SJCRH30 (cell line): ENCODE results near the gene GNAQ. TPM values are rescaled to one million over a fixed set of nuclear protein-coding genes. Genes with fewer than 3 reads are reported as not detected.

Experiments
- DNase-seq, 2 experiments: peaks; one replicate each; pipeline ENCODE4 v3.0.0-alpha.2; 2015 to 2020
- H3K27ac ChIP-seq: fragments of 250-450 bp; sonication (Bioruptor Pico); 2 replicates; pipeline ENCODE4 v1.5.1; 2020; ENCODE audit warnings: mild to moderate bottlenecking, moderate library complexity
- H3K27me3 ChIP-seq: fragments of 250-450 bp; sonication (Bioruptor Pico); 2 replicates; pipeline ENCODE4 v1.5.1; 2020; ENCODE audit warnings: mild to moderate bottlenecking, moderate library complexity
- H3K36me3 ChIP-seq: fragments of 250-450 bp; sonication (Bioruptor Pico); 2 replicates; pipeline ENCODE4 v1.5.1; 2020; ENCODE audit warnings: mild to moderate bottlenecking, moderate library complexity
- H3K4me1 ChIP-seq: fragments of 250-450 bp; sonication (Bioruptor Pico); 2 replicates; pipeline ENCODE4 v1.5.1; 2020; ENCODE audit warnings: mild to moderate bottlenecking, moderate library complexity
- H3K4me3 ChIP-seq: fragments of 250-450 bp; sonication (Bioruptor Pico); 2 replicates; pipeline ENCODE4 v1.5.1; 2020; ENCODE audit warnings: mild to moderate bottlenecking, moderate library complexity
- H3K9me3 ChIP-seq: fragments of 250-450 bp; sonication (Bioruptor Pico); replicated peaks from 2 replicates; pipeline ENCODE4 v1.5.1; 2020; ENCODE audit warnings: mild to moderate bottlenecking, moderate library complexity
- total RNA-seq: library from RNA; depleted of rRNA; stranded (reverse); fragments of >200 nt; shearing (Covaris generic); gene quantifications from 2 replicates; pipeline ENCODE4 v1.2.3, GENCODE V29; 2014

GNAQ gene
- total RNA-seq, 1 experiment from 2014 or later, result 28.8 TPM

DNA sequence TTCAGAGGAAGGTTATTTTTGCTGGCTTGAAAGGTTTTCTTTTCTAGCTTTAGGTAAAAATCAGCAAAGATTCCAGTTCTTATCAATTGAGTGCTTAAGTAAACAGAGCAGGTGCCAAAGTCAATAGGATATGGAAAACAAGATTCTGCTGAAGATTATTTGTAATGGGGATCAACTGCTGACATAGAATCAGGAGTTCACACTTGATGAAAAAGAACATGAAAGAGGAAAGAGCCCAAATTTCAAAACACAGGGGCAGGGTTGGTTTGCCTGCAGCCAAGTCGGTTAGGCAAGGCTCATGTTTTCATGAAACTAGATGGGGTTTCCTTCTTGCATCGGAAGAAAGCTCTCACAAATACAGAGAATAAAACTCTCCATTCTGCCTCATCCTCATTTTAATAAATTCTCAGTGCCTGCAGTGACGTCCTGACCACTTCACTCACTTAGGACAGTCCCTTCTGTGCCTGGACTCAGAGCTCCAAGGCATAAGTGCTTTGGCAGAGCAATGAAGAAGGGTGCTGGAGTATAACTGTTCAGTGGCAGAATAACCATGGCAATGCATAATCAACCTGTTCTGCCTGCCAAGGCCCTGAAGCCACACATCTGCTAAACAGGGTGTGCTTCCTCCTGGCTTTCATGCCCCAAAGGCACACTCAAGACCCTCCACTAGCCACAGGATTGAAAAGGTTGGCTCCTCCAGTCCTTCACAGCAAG lies 179.6 kb downstream of the GNAQ start:
- peaks cover 8% of the 10 kb centered on the region for H3K4me1 ChIP-seq

GRCh38 chr9:77848897-77849296 lies 182.7 kb downstream of the GNAQ start:
- no peaks in the 10 kb centered on the region for H3K36me3 ChIP-seq
- H3K4me3 ChIP-seq, result no peak overlapping the region
- no peaks in the 10 kb centered on the region for H3K9me3 ChIP-seq
- no peak overlapping the region for H3K27ac ChIP-seq
- no peak for DNase-seq
- no peaks in the 10 kb centered on the region for H3K27me3 ChIP-seq
- peaks cover 38% of the 10 kb centered on the region for H3K4me1 ChIP-seq

More for the DNA sequence above, 179.6 kb downstream of the GNAQ start:
- no peaks in the 10 kb centered on the region for H3K36me3 ChIP-seq
- DNase-seq, result no peak
- no peak overlapping the region for H3K27ac ChIP-seq
- no peak overlapping the region for H3K4me3 ChIP-seq
- no peaks in the 10 kb centered on the region for H3K27me3 ChIP-seq
- no peaks in the 10 kb centered on the region for H3K9me3 ChIP-seq

GRCh38 chr9:77848404-77848803 lies 183.2 kb downstream of the GNAQ start:
- H3K4me1 ChIP-seq, result peaks cover 43% of the 10 kb centered on the region
- no peak for DNase-seq
- no peak overlapping the region for H3K27ac ChIP-seq

GRCh38 chr9:77847626-77848025 lies 184.0 kb downstream of the GNAQ start:
- Histone ChIP-seq H3K27ac (no peak overlapping the region), H3K4me1 (peaks cover 51% of the 10 kb centered on the region)
- DNase-seq, result no peak

More at GRCh38 chr9:77848404-77848803, 183.2 kb downstream of the GNAQ start:
- Histone ChIP-seq H3K4me3 (no peak overlapping the region), H3K36me3 (no peaks in the 10 kb centered on the region), H3K27me3 (no peaks in the 10 kb centered on the region), H3K9me3 (no peaks in the 10 kb centered on the region)

DNA sequence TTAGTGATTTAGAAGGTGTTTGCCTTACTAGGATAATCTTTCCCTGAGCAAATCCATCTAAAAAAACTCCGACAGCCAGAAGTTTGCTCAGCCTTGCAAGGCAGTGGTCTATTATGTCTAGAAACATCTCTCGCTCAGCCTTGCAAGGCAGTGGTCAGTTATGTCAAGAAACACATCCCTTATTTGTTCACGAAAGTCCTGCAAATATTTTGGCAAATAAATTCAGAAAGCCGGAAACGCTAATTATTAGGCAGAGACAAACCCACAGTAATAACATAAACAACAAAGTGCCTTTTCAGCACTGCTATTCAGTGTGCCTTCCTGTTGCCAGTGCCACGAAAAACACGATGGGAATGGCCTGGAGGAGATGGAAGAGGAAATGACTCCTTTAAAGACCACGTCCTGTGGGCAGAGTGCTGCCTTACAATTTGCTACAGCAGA lies 184.5 kb downstream of the GNAQ start:
- H3K4me1 ChIP-seq, result peaks cover 57% of the 10 kb centered on the region
- H3K36me3 ChIP-seq, result no peaks in the 10 kb centered on the region
- H3K27me3 ChIP-seq, result no peaks in the 10 kb centered on the region
- no peak overlapping the region for H3K4me3 ChIP-seq
- peak; percentile 26 to 38 for DNase-seq
- no peak overlapping the region for H3K27ac ChIP-seq
- H3K9me3 ChIP-seq, result no peaks in the 10 kb centered on the region

More at GRCh38 chr9:77847626-77848025, 184.0 kb downstream of the GNAQ start:
- no peak overlapping the region for H3K4me3 ChIP-seq
- H3K27me3 ChIP-seq, result no peaks in the 10 kb centered on the region
- H3K36me3 ChIP-seq, result no peaks in the 10 kb centered on the region
- H3K9me3 ChIP-seq, result no peaks in the 10 kb centered on the region

DNA sequence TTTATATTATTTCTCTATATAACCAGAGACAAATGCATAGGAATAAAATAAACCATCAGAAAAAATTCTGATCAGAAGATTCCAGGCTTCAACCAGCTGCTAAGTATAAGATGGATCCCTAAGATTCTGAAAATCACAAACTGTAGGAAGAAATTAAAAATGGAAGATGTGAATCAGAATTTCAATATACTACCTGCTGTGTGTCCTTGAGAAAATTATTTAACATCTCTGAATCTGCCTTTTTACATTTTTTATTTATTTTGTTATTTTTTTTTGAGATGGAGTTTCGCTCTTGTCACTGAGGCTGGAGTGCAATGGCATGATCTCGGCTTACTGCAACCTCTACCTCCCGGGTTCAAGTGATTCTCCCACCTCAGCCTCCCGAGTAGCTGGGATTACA lies 187.2 kb downstream of the GNAQ start:
- no peaks in the 10 kb centered on the region for H3K36me3 ChIP-seq
- no peaks in the 10 kb centered on the region for H3K27me3 ChIP-seq
- DNase-seq, result no peak
- peak overlapping the region; percentile 78 for H3K27ac ChIP-seq
- H3K4me3 ChIP-seq, result no peak overlapping the region
- peaks cover 65% of the 10 kb centered on the region for H3K4me1 ChIP-seq
- no peaks in the 10 kb centered on the region for H3K9me3 ChIP-seq

- no peaks in the 10 kb centered on the region for H3K27me3 ChIP-seq
- DNase-seq, result no peak
- H3K9me3 ChIP-seq, result no peaks in the 10 kb centered on the region
- peaks cover 65% of the 10 kb centered on the region for H3K4me1 ChIP-seq
- no peak overlapping the region for H3K4me3 ChIP-seq
- peak overlapping the region; percentile 78 for H3K27ac ChIP-seq
- no peaks in the 10 kb centered on the region for H3K36me3 ChIP-seq
Observed at GRCh38 chr9:77843871-77844155, 187.8 kb downstream of the GNAQ start.

DNA sequence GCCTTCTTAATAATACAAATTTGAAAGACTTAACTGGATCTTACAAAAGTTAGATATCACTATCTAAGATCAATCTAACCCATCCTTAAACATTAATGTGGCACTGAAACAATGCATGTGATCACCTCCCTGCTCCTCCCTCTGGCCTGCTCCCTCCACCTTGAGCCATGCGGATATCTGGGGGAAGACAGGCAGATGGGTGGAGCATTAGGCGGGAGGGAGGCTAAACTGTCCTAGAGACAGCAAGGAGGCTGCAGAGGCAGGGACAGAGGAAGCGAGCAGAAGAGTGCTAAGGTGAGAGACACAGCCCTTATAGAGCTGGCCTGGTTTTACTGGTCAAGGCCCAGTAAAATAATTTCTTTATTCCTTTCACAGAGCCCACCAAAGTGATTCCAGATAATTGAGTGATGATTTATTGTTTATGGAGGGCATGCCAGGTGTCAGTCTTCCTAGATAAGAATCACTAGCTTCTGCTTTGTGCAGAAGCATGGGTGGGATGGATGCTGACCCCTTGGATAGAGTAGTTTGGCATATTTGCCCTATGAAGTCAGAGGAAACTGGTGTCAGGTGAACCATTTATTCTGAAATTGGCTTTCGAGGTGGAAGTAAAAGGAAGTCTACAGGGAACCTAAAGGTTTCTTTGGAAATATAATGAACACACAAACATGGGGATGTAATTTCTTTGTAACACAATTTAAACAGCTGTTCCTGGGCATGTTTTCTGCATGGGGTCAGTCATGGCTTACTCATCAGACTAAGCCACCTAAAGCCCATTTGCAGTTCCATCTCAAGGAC lies 188.3 kb downstream of the GNAQ start:
- Histone ChIP-seq H3K27me3 (no peaks in the 10 kb centered on the region), H3K27ac (peak overlapping the region; percentile 78), H3K36me3 (no peaks in the 10 kb centered on the region), H3K9me3 (no peaks in the 10 kb centered on the region), H3K4me3 (no peak overlapping the region), H3K4me1 (peaks cover 65% of the 10 kb centered on the region)
- DNase-seq, result peak; percentile 72 to 81

DNA sequence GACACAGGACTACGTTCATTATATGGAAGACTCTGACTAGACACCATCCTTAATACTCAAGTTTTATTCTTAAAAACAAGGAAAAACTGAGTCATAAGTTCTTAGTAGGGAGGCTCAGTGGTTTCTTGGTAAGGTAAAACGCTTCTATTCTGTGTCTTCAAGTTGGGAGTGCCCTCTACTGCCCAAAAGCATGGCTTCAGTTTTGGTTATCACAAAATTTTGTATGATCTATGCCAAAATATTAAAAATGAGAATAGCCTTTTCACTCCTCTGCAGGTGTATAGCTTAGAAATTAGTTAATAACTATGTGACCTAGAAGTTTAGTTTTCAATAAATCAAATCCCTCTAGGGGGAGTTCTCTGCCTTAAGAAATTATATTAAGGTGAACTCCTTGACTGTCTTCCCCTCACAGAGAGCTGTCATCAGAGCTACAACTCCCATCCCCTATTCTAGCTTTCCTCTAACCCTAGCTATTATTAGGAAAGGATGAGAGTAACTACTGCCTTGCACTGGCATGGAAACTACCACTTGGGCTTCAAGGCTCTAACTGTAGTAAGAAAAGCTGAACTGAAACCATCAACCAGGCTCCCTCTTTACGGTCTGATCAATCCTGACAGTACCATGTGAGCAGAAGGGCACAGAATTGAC lies 189.7 kb downstream of the GNAQ start:
- Histone ChIP-seq H3K27ac (no peak overlapping the region), H3K4me1 (peaks cover 56% of the 10 kb centered on the region), H3K4me3 (no peak overlapping the region), H3K9me3 (no peaks in the 10 kb centered on the region), H3K27me3 (no peaks in the 10 kb centered on the region), H3K36me3 (no peaks in the 10 kb centered on the region)
- DNase-seq, result no peak

DNA sequence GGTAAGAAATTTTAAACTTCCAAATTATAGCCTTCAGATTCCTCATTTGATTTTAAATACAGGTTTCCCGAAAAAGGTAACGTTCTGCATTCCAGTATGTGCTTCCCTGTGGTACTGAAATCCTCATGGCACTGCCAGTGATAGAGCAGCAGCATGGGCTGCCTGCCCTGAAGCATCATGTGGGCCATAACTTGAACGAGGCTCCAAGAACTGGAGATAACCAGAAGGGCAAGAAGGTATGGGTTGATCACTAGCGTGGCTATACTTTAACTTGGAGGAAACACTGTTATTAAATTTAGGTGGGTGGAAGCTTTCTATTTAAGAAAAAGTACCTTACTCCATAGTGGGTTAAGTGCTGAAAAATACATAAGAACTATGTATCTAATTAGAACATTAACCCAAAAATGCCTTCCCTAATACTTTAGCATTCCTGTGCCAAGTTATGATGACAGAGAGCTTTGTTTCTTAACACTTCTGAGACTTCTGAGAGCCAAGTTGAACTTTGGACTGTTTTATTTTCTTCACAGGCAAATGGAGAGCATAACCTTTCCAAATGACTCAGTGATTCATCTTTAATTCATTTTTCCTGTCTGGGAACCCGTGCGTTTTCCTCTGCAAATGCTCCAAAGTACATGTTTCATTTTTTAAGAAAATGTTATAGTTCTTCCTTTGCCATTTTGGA lies 192.0 kb downstream of the GNAQ start:
- no peak for DNase-seq
- H3K4me1 ChIP-seq, result peaks cover 51% of the 10 kb centered on the region
- H3K9me3 ChIP-seq, result no peaks in the 10 kb centered on the region
- no peak overlapping the region for H3K27ac ChIP-seq
- no peaks in the 10 kb centered on the region for H3K27me3 ChIP-seq
- no peak overlapping the region for H3K4me3 ChIP-seq
- H3K36me3 ChIP-seq, result no peaks in the 10 kb centered on the region

DNA sequence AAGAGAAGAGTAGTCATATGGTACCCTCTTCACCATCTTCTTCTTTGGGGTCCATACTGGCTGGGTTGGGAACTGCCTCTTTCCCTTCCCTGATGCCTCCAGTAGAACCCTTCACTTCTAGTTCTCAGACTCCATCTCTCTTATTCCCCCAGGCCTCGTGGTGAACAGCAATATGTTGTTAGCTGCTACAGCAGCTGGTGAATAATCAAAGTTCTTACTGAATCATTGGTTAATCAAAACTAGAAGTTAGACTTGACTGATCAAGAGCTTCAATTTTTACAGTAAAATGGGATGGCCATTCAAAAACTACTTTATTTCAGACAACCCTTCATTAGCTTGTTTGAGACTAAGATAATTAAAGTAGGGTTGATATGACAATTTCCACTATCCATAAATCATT lies 192.6 kb downstream of the GNAQ start:
- Histone ChIP-seq H3K27me3 (no peaks in the 10 kb centered on the region), H3K36me3 (no peaks in the 10 kb centered on the region), H3K4me3 (no peak overlapping the region), H3K9me3 (no peaks in the 10 kb centered on the region), H3K4me1 (peaks cover 52% of the 10 kb centered on the region), H3K27ac (no peak overlapping the region)
- DNase-seq, result no peak

GRCh38 chr9:77834898-77835488 lies 196.6 kb downstream of the GNAQ start:
- Histone ChIP-seq H3K27me3 (no peaks in the 10 kb centered on the region), H3K4me3 (peak overlapping the region; percentile 4), H3K4me1 (peaks cover 28% of the 10 kb centered on the region), H3K27ac (peak overlapping the region; percentile 38), H3K36me3 (no peaks in the 10 kb centered on the region), H3K9me3 (no peaks in the 10 kb centered on the region)
- DNase-seq, result peak; percentile 37 to 71

DNA sequence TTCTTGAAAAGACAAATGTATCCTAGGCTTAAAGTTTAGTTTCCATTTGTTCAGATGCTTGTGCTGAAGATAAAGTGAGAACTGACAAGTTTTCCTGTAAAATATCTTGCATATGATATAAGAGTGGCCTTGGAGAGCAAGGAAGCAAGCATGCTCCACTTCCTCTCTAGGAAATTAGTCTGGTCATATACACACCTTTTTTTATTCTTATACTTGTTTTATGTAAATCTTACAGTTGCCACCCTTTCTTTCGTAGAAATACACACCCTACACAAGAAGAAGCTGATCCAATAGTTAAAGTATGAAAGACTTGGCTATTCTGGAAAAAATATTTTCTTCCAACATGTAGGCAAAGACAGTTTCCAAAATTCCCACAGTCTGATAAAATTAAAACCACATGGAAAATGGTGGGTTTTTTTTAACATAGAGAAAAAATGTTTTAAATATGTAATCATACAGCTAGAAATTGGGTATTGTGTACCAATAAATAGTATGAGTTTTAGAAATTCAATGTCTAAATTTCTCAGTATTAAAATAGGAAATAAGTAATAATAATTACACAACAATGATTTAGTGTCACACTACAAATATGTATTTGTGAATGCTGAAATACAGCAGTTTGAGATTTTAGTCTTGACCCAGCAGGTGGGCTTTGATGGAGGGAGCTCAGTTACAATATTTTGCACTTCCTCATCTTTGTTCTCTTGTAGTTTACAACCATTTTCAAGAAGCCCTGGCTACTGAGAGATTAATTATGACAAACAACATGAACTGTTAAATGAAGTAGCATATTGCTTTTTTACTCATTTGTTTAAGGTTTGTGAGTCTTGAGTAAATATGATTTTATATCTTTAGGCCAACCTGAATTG lies 197.8 kb downstream of the GNAQ start:
- no peaks in the 10 kb centered on the region for H3K27me3 ChIP-seq
- H3K4me3 ChIP-seq, result no peak overlapping the region
- DNase-seq, result no peak
- H3K27ac ChIP-seq, result no peak overlapping the region
- H3K36me3 ChIP-seq, result no peaks in the 10 kb centered on the region
- peaks cover 28% of the 10 kb centered on the region for H3K4me1 ChIP-seq
- no peaks in the 10 kb centered on the region for H3K9me3 ChIP-seq

DNA sequence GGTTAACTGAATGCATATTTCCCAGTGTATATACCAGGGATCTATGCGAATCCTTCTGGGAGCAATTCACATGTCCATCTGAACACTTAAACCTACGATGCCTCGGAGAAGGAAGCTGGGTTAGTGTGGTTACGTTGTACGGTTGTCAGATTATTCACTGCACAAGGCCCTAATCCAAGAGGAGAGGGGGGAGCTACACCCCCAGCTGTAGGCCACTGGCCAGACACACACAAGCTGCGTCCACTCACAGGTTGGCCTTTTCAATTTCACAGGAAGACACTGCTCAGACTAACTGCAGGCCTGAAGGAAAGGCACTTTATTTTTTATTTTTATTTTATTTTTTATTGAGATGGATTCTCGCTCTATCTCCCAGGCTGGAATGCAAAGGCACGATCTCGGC lies 199.0 kb downstream of the GNAQ start:
- H3K9me3 ChIP-seq, result no peaks in the 10 kb centered on the region
- no peak overlapping the region for H3K27ac ChIP-seq
- H3K27me3 ChIP-seq, result no peaks in the 10 kb centered on the region
- peaks cover 28% of the 10 kb centered on the region for H3K4me1 ChIP-seq
- no peaks in the 10 kb centered on the region for H3K36me3 ChIP-seq
- DNase-seq, result no peak
- H3K4me3 ChIP-seq, result no peak overlapping the region
